SKM-1 treated with dmso at 0.1 percent for 144 hours (cell line): ENCODE measurements around the gene ATCAY.

Source experiments
- DNase-seq: peaks from one replicate; lab custom pipeline; 2025; ENCODE audit not compliant: unreplicated experiment; lab: John Stamatoyannopoulos, UW

ATCAY gene

DNA sequence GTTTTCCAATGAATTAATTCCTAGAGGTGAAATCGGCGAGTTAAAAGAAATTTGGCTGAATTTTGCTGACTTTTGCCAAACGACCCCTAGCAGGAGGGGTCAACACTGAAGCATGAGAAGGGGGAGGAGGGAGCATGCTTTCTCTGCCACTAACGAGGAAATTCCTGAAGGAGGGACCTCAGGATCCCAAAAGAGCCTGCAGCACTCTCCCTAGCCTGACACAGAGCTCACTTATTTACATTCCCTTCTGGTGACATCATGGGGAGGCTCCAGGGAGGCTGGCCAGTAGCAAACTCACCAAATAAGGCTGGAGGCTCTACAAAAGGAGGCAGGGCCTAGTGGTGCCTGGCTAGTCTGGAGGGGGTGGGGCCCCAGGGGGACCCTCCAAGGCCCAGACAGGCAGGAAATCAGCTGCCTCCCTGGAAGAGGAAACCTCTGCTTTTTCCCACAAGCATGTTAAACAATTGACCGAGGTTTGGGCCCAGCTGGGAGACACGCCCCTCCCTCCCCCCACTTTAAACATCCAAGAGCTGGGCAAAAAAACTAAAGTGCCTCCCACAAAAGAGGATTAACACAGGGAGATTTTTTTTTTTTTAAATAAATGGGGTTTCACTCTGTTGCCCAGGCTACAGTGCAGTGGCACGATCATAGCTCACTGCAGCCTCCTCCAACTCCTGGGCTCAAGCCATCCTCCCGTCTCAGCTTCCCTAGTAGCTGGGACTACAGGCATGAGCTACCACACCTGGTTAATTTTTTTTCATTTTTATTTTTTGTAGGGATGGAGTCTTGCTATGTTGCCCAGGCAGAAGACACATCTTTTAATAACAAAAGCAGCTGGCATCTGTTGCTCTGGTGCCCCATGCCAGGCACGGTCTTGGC is 88.3 kb downstream of the ATCAY start:
- DNase-seq, result no peak

DNA sequence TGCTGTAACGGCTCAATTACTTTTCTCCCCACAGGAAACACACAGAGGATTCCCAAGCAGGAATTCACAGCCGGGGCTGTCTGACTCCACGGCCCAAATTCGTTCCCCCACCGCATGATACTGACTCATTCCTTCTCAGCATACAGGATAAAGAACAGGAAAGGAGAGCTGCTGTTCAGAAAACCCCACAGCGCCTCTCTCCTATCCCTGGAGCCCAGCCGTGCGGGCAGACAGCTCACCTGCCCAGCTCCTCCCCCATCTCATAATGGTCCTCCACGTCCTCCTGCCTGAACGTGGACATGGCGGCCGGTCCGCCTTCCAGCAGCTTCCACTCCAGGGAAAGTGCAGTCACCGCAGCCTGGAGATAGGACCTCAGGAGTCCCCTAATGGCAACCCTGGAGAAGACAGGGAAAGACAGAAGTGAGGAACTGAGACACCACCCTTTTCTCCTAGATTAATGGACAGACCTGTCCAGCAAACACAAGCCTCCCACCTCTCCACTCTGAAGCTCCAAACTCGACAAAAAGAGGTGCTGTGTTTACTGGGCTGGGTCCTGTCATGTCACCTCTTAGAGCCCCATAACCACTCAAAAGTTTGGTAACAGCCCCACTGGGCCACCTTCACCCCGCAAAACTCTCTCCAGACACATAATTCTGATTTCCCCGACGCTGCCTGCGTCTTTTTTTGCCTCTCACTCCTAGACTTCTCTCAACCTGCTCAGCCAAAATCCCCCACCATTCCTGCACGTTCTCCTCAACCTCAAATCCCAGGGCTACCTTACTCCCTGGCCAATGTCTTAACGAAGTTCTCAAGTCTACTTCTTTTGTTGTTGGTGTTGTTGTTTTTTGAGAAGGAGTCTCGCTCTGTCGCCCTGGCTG is 89.2 kb downstream of the ATCAY start:
- DNase-seq, result no peak

DNA sequence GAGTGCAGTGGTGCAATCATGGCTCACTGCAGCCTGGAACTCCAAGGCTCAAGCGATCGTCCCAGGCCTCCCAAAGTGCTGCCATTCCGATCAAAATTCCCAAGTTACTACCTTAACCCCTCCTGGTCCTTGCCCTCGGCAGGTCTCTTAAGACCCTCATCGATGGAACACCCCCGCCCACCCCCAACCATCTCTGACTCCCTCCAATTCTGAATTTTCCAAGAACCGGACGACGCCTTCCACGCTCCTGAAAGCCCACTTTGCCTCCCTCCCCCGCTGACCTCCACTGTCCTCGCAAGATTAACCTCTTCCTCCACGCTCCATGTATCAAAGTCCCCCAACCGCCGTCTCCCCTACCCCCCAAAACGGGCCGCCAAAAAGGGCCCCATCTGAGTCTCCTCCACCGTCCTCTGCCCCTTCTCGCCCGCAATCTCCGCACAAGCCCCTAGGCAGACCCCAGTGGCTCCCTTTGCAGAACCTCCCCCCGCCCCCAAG is 89.9 kb downstream of the ATCAY start:
- no peak for DNase-seq

DNA sequence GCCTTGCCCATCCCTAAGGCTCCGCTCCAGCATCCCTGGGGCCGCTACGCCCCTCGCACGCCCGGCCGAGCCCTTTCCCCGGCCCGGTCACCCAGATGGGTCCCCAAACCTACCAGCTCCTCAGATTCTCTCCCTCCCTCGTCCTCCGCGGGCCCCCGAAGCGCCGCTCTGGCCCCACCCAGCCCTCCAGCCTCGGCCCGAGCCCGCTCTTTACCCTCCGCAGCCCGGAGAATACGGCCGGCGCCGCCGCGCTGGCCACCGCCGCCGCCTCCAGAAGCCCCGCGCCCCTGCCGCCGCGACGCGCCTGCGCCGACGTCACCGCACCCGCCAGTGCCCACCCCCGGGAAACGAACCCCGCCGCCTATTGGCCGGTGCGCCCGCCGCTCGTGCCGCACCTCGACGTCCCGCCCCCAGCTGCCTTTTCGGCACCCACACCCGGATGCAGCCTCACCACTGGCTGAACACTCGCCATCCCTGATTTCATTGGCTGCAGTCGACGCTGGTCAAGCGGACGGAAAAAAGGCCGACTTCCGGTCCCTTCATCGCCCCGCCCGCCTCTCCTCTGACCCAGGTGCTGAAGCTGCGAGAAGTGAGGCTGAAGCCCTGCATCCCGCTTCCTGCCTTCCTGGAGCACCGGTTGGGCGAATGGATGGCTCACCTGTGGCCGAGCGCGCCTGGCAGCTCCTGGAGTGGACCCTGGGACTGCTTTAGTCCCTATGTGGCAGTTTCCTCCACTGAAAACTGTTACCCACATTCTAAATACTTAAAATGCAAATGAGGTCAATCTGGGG is 90.5 kb downstream of the ATCAY start, which contains the start of gene DAPK3:
Gene DAPK3 (minus strand): TSS at position 292 of the 791 bp plus-strand sequence. CDS start 1,364 bp downstream, outside the sequence.
- peak; percentile 97 for DNase-seq

DNA sequence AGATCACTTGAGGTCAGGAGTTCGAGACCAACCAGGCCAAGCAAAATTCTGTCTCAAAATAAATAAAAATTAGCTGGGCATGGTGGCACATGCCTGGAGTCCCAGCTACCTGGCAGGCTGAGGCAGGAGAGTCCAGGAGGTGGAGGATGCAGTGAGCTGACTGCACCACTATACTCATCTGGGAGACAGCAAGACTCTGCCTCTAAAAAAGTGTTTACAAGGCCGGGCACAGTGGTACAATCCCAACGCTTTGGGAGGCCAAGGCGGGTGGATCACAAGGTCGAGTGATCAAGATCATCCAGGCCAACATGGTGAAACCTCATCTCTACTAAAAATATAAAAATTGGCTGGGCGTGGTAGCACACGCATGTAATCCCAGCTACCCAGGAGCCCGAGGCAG is 94.7 kb downstream of the ATCAY start:
- DNase-seq, result no peak

DNA sequence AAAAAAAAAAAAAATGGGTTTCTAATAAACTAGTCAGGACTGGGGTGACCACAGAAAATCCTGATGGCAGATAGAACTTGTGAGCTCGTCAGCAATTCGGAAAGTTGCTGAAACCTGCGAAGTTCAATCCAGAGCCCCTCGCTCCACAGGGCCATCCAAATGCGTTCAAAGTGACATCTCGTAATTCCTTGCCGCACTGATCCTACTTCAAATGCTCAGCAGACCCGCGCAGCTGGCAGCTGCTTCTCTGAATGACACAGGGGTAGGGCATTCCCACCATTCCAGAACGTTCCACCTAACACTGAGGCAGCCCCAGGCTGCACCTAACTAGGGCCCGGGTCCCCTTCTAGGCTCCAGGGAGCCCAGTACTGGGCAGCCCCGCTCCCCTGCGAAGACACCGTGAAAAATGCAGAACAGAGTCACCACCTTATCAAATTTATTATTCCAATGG is 95.2 kb downstream of the ATCAY start:
- DNase-seq, result no peak

DNA sequence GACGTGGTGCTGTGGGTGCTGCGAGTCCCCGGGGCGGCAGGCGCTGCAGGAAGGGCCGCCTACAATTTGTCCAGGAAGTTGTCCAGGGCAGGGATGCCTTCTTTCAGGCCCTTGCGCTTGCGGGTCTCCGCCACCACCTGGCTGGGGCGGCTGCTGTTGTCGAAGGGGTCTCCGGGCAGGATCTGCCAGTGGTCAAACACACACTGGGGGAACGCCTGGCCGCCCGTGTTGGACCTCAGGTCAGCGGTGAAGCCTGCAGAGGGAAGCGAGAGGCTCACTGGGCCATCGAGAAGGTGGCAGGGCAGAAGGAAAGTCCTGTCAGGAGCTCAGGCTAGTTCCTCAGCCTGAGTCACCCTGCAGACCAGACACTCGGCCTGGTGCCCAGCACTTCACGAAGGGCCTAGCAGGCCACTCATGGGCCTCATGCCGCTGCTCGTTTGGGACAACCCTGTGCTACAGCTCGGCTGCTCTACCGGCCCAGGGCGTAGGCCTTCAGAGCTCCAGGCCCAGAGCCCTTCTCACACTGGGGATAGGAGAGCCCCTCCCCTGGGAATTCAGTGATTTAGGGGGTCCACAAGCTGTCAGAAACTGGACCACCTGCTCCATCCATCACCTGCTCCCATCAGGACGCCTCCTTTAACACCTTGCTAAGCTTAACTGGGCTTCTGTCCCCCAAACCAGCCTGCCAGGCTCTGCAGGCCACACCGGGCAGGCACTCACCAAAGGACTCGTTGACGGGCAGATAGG is 96.2 kb downstream of the ATCAY start:
- DNase-seq, result no peak
